B cell (primary cell): ENCODE data around the gene QRFPR. TPM values are rescaled to one million over a fixed set of nuclear protein-coding genes. Genes with fewer than 3 reads are reported as not detected.
"Not testable (repeated sequence)": the region's sequence is repeated elsewhere in the genome, so short reads cannot be mapped to it uniquely, and the experiment has no call there.

ENCODE experiments used
- ATAC-seq: fragments of 200-7000 bp; cut with Tn5 transposase; one replicate; pipeline ENCODE4 v1.10.0; 2021; ENCODE audit warnings: low read depth, mild to moderate bottlenecking, moderate number of reproducible peaks, moderate library complexity
- CTCF ChIA-PET: fragments of 350-600 bp; sonication (Branson Sonifier 250); formaldehyde crosslinking; loops from one replicate; lab custom pipeline; 2021; ENCODE audit warnings: antibody characterized with exemption, inconsistent platforms; lab: Charles Lee
- POLR2A ChIA-PET: fragments of 350-600 bp; sonication (Branson Sonifier 250); formaldehyde crosslinking; loops from one replicate; lab custom pipeline; 2021; ENCODE audit warnings: antibody characterized with exemption; lab: Charles Lee
- DNase-seq: peaks from one replicate; pipeline ENCODE4 v3.0.0; 2013
- H2AFZ ChIP-seq: 2 replicates; pipeline ENCODE4 v1.6.1; 2012; ENCODE audit warnings: mild to moderate bottlenecking, low read depth, low read length; ENCODE audit not compliant: insufficient read depth, poor library complexity, severe bottlenecking
- H3K27ac ChIP-seq, 2 donors: 1 replicate in 1 of 2; 2 replicates in 1 of 2; pipeline ENCODE4 v1.5.1; 2012 to 2013; ENCODE audit warnings: low read length in 2 of 2, mild to moderate bottlenecking in 2 of 2, moderate library complexity in 1 of 2
- H3K27me3 ChIP-seq, 4 experiments: fragments of 200-600 bp in 1 of 4; sonication (generic) in 1 of 4; replicated peaks in 1 of 4; 1 replicate in 2 of 4; 2 replicates in 2 of 4; pipeline versions ENCODE4 v1.6.1 to v1.7.0; 2013 to 2016; ENCODE audit warnings: low read length in 3 of 4, mild to moderate bottlenecking in 2 of 4, mixed read lengths in 1 of 4, moderate library complexity in 1 of 4; ENCODE audit not compliant: insufficient read depth in 4 of 4, control insufficient read depth in 3 of 4; ENCODE audit errors: control extremely low read depth in 1 of 4
- H3K36me3 ChIP-seq, 2 experiments: replicated peaks in 1 of 2; 1 replicate in 1 of 2; 2 replicates in 1 of 2; pipeline versions ENCODE4 v1.6.1 to v1.7.1; 2013; ENCODE audit warnings: low read length in 1 of 2; ENCODE audit not compliant: insufficient read depth in 2 of 2, control insufficient read depth in 1 of 2; ENCODE audit errors: control extremely low read depth in 1 of 2, extremely low read depth in 1 of 2
- H3K4me1 ChIP-seq, 2 donors: fragments of 200-600 bp in 1 of 2; sonication (generic) in 1 of 2; 1 replicate in 1 of 2; 2 replicates in 1 of 2; pipeline versions ENCODE4 v1.5.1 to v1.6.1; 2013 to 2017; ENCODE audit warnings: low read length in 2 of 2; ENCODE audit not compliant: control insufficient read depth in 2 of 2, insufficient read depth in 2 of 2
- H3K4me2 ChIP-seq: replicated peaks from 2 replicates; pipeline ENCODE3; 2012; ENCODE audit warnings: mild to moderate bottlenecking, low read depth, low read length; ENCODE audit not compliant: poor library complexity, severe bottlenecking
- H3K4me3 ChIP-seq, 5 experiments: fragments of 200-600 bp in 1 of 5; sonication (generic) in 1 of 5; 1 replicate in 3 of 5; 2 replicates in 2 of 5; pipeline versions ENCODE4 v1.5.1 to v1.7.0; 2011 to 2016; ENCODE audit warnings: low read length in 4 of 5, mild to moderate bottlenecking in 4 of 5, low read depth in 2 of 5, control low read depth in 1 of 5, moderate library complexity in 1 of 5; ENCODE audit not compliant: insufficient read depth in 1 of 5; ENCODE audit errors: control extremely low read depth in 1 of 5, extremely low read depth in 1 of 5
- H3K79me2 ChIP-seq: fragments of 200-600 bp; sonication (generic); one replicate; pipeline ENCODE4 v1.6.0; 2016; ENCODE audit warnings: low read length; ENCODE audit not compliant: control insufficient read depth, insufficient read depth
- H3K9ac ChIP-seq: fragments of 200-600 bp; sonication (generic); 2 replicates; pipeline ENCODE4 v1.6.1; 2017; ENCODE audit warnings: mild to moderate bottlenecking, low read length, moderate library complexity
- H3K9me3 ChIP-seq, 3 donors: one replicate each; pipeline versions ENCODE4 v1.6.1 to v1.7.1; 2013; ENCODE audit warnings: low read length in 2 of 3; ENCODE audit not compliant: control insufficient read depth in 2 of 3, insufficient read depth in 1 of 3; ENCODE audit errors: control extremely low read depth in 1 of 3
- H4K20me1 ChIP-seq: 2 replicates; pipeline ENCODE4 v1.6.0; 2012; ENCODE audit warnings: mild to moderate bottlenecking, low read length; ENCODE audit not compliant: insufficient read depth, control insufficient read depth, poor library complexity, severe bottlenecking
- H3K27ac Mint-ChIP-seq: one replicate; pipeline ENCODE4 v1.8.0; 2021; ENCODE audit warnings: mixed read lengths
- H3K27me3 Mint-ChIP-seq: one replicate; pipeline ENCODE4 v1.8.0; 2021; ENCODE audit warnings: mixed read lengths
- H3K4me1 Mint-ChIP-seq: one replicate; pipeline ENCODE4 v1.8.0; 2021; ENCODE audit warnings: mixed read lengths
- H3K4me3 Mint-ChIP-seq: one replicate; pipeline ENCODE4 v1.8.0; 2021; ENCODE audit warnings: mixed read lengths
- H3K9me3 Mint-ChIP-seq: one replicate; pipeline ENCODE4 v1.8.0; 2022; ENCODE audit warnings: mixed read lengths; ENCODE audit not compliant: insufficient read depth
- CTCF ChIP-seq: fragments of 200-600 bp; IDR thresholded peaks from one replicate; pipeline ENCODE4 v1.8.0; 2022; ENCODE audit warnings: antibody characterized with exemption, mild to moderate bottlenecking
- EZH2 ChIP-seq: IDR thresholded peaks from 2 replicates; pipeline ENCODE4 v1.6.1; 2012; ENCODE audit warnings: borderline replicate concordance, low read depth, mild to moderate bottlenecking, moderate library complexity, low read length; ENCODE audit not compliant: insufficient read depth, poor library complexity, severe bottlenecking
- WGBS: methylation state at CpG from one replicate; pipeline ENCODE4 v1.1.5; 2013; ENCODE audit warnings: missing lambda C conversion rate; ENCODE audit not compliant: insufficient coverage; 5-methylcytosine and 5-hydroxymethylcytosine counted together
- intact Hi-C: fragments of 100-400 bp; cut with micrococcal nuclease; formaldehyde crosslinking; loops from one replicate; pipeline ENCODE4 v1.10.0; 2022
- polyA plus RNA-seq: library from polyadenylated mRNA; depleted of rRNA; stranded (reverse); fragments of >200 nt; gene quantifications from 2 replicates; pipeline ENCODE4 v1.2.3, GENCODE V29; 2012
- total RNA-seq, 2 donors: library from RNA; stranded (reverse); fragments of 120-200 nt in 1 of 2; gene quantifications; 1 replicate in 1 of 2; 2 replicates in 1 of 2; pipeline versions ENCODE4 v1.2.3 to v1.2.4, GENCODE V29; 2013 to 2022

The QRFPR gene
- total and polyA plus RNA-seq, 2 donors (not counting 1 experiment from before 2014, with no cell fraction given), result not detected

- Histone ChIP-seq H3K4me3 (no peak overlapping the region), H3K79me2 (no peaks in the 10 kb centered on the region), H3K27ac (no peak overlapping the region), H4K20me1 (no peaks in the 10 kb centered on the region), H3K9me3 (peaks cover 0 to 2% (median 0%) of the 10 kb centered on the region in 3 donors), H3K4me2 (no peak overlapping the region), H3K4me1 (no peaks in the 10 kb centered on the region), H3K27me3 (no peaks in the 10 kb centered on the region), H3K36me3 (no peaks in the 10 kb centered on the region), H3K9ac (no peak overlapping the region), H2AFZ (no peak overlapping the region)
- Mint-ChIP-seq H3K27ac (no peak overlapping the region), H3K9me3 (no peaks in the 10 kb centered on the region), H3K4me3 (no peak overlapping the region), H3K4me1 (no peaks in the 10 kb centered on the region), H3K27me3 (no peaks in the 10 kb centered on the region)
- ChIA-PET POLR2A (no interaction called here), CTCF (no interaction called here)
- no peak for DNase-seq
- TF ChIP-seq CTCF (no peak), EZH2 (no peak)
- no peak for ATAC-seq
- no CpG with 5 or more reads among the region's 2 CpGs for WGBS
- intact Hi-C loops, result no loop called here
Measured at GRCh38 chr4:121316091-121316490, 64.7 kb downstream of the QRFPR start.

GRCh38 chr4:121313430-121313829, 67.4 kb downstream of the QRFPR start:
- H3K9ac ChIP-seq, H3K27me3 ChIP-seq, H3K27ac Mint-ChIP-seq, H3K27me3 Mint-ChIP-seq, H3K4me3 Mint-ChIP-seq, CTCF ChIA-PET, H3K9me3 ChIP-seq, H3K36me3 ChIP-seq, H3K4me1 ChIP-seq, H3K79me2 ChIP-seq, H4K20me1 ChIP-seq, H2AFZ ChIP-seq, H3K27ac ChIP-seq, H3K9me3 Mint-ChIP-seq, H3K4me3 ChIP-seq, intact Hi-C loops, POLR2A ChIA-PET, ATAC-seq, H3K4me1 Mint-ChIP-seq, H3K4me2 ChIP-seq, DNase-seq: not testable (repeated sequence)
- WGBS, result 80% methylated on average over 1 of the region's 2 CpGs
